HEK293T (cell line): ENCODE results near the gene ENTPD1.
"Not testable (repeated sequence)": the region's sequence is repeated elsewhere in the genome, so short reads cannot be mapped to it uniquely, and the experiment has no call there.

Experiments
- CTCF ChIA-PET: fragments of 350-600 bp; formaldehyde crosslinking; extraction: SDS; loops from one replicate; lab custom pipeline; 2021; ENCODE audit warnings: antibody characterized with exemption, inconsistent platforms; lab: Yijun Ruan, JAX
- POLR2A ChIA-PET: fragments of 350-600 bp; formaldehyde crosslinking; extraction: SDS; loops from one replicate; lab custom pipeline; 2020; ENCODE audit warnings: antibody characterized with exemption, inconsistent platforms; lab: Yijun Ruan, JAX
- DNase-seq: peaks from one replicate; pipeline ENCODE4 v3.0.0; 2012; ENCODE audit warnings: mixed read lengths; ENCODE audit errors: extremely low spot score
- ARNT ChIP-seq: fragments of 450-650 bp; IDR thresholded peaks from 2 replicates; pipeline ENCODE4 v1.6.1; 2017; ENCODE audit warnings: mild to moderate bottlenecking
- BHLHE40 ChIP-seq: fragments of 450-650 bp; IDR thresholded peaks from 2 replicates; pipeline ENCODE4 v1.6.1; 2016; ENCODE audit warnings: mild to moderate bottlenecking, moderate library complexity, borderline replicate concordance
- CTBP1 ChIP-seq: fragments of 450-650 bp; IDR thresholded peaks from 2 replicates; pipeline ENCODE4 v1.6.1; 2016; ENCODE audit warnings: borderline replicate concordance
- ELF4 ChIP-seq: fragments of 450-650 bp; IDR thresholded peaks from 2 replicates; pipeline ENCODE4 v1.6.1; 2017; ENCODE audit warnings: antibody characterized with exemption
- FOXA1 ChIP-seq: fragments of 450-650 bp; IDR thresholded peaks from 2 replicates; pipeline ENCODE4 v1.6.1; 2016; ENCODE audit warnings: mild to moderate bottlenecking
- FOXK2 ChIP-seq: fragments of 450-650 bp; IDR thresholded peaks from 2 replicates; pipeline ENCODE4 v1.6.1; 2016; ENCODE audit warnings: mild to moderate bottlenecking
- FOXM1 ChIP-seq: fragments of 450-650 bp; IDR thresholded peaks from 2 replicates; pipeline ENCODE4 v1.6.1; 2017; ENCODE audit warnings: mild to moderate bottlenecking, borderline replicate concordance
- HDGF ChIP-seq: fragments of 450-650 bp; IDR thresholded peaks from 2 replicates; pipeline ENCODE4 v1.6.1; 2017; ENCODE audit warnings: antibody characterized with exemption, borderline replicate concordance
- L3MBTL2 ChIP-seq: fragments of 450-650 bp; conservative IDR thresholded peaks from 2 replicates; pipeline ENCODE4 v1.6.1; 2016; ENCODE audit warnings: mild to moderate bottlenecking
- LEF1 ChIP-seq: fragments of 450-650 bp; IDR thresholded peaks from 2 replicates; pipeline ENCODE4 v1.6.1; 2017; ENCODE audit warnings: mild to moderate bottlenecking, borderline replicate concordance
- NFRKB ChIP-seq: fragments of 450-650 bp; IDR thresholded peaks from 2 replicates; pipeline ENCODE4 v1.6.1; 2016; ENCODE audit warnings: mild to moderate bottlenecking, moderate library complexity
- SP1 ChIP-seq: fragments of 450-650 bp; IDR thresholded peaks from 2 replicates; pipeline ENCODE4 v1.6.1; 2017
- SUZ12 ChIP-seq: fragments of 450-650 bp; IDR thresholded peaks from 2 replicates; pipeline ENCODE4 v1.6.1; 2016; ENCODE audit warnings: mild to moderate bottlenecking
- TARDBP ChIP-seq: fragments of 450-650 bp; IDR thresholded peaks from 2 replicates; pipeline ENCODE4 v1.6.1; 2016
- ZNF384 ChIP-seq: fragments of 450-650 bp; IDR thresholded peaks from 2 replicates; pipeline ENCODE4 v1.6.1; 2016
- TF ChIP-seq, protein P1 (sequence below): fragments of 450-650 bp; IDR thresholded peaks from 2 replicates; pipeline ENCODE4 v1.6.1; 2016

ENTPD1 gene

DNA sequence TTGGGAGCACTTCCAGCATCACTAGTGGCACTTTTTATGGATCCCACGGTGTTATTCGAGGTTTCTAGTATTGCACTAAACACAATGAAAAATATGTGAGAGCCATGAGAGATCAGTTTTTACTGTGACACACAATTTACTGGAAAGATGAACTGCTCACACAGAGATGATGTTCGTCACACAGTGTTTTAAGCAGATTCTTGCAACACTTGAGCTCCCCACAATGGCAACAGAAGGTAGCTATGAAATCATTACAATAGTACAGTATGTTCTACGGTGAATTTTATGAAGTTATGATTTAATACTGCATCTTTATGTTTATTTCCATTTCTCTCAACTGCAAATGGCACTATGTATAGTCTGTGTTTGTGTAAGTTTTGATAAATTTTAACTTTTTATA lies 27.4 kb upstream of the ENTPD1 start:
- no peak for TF ChIP-seq ELF4
- TF ChIP-seq HDGF = no peak
- no peak for TF ChIP-seq TARDBP
- no peak for TF ChIP-seq L3MBTL2
- no peak for TF ChIP-seq CTBP1
- TF ChIP-seq FOXK2 = no peak
- TF ChIP-seq ARNT = no peak
- TF ChIP-seq FOXM1 = no peak
- no peak for TF ChIP-seq ZNF384
- no peak for TF ChIP-seq BHLHE40
- TF ChIP-seq FOXA1 = no peak
- TF ChIP-seq, protein P1, sequence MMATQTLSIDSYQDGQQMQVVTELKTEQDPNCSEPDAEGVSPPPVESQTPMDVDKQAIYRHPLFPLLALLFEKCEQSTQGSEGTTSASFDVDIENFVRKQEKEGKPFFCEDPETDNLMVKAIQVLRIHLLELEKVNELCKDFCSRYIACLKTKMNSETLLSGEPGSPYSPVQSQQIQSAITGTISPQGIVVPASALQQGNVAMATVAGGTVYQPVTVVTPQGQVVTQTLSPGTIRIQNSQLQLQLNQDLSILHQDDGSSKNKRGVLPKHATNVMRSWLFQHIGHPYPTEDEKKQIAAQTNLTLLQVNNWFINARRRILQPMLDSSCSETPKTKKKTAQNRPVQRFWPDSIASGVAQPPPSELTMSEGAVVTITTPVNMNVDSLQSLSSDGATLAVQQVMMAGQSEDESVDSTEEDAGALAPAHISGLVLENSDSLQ = no peak
- TF ChIP-seq SP1 = no peak
- TF ChIP-seq NFRKB = no peak
- no peak for TF ChIP-seq LEF1
- TF ChIP-seq SUZ12 = no peak
- POLR2A ChIA-PET = no interaction called here
- DNase-seq = no peak
- CTCF ChIA-PET = interaction anchor here (1.4 kb wide), 1 partner anchor 35 kb away, joined by 5 read pairs; the partner anchor contains the start of gene TCTN3

DNA sequence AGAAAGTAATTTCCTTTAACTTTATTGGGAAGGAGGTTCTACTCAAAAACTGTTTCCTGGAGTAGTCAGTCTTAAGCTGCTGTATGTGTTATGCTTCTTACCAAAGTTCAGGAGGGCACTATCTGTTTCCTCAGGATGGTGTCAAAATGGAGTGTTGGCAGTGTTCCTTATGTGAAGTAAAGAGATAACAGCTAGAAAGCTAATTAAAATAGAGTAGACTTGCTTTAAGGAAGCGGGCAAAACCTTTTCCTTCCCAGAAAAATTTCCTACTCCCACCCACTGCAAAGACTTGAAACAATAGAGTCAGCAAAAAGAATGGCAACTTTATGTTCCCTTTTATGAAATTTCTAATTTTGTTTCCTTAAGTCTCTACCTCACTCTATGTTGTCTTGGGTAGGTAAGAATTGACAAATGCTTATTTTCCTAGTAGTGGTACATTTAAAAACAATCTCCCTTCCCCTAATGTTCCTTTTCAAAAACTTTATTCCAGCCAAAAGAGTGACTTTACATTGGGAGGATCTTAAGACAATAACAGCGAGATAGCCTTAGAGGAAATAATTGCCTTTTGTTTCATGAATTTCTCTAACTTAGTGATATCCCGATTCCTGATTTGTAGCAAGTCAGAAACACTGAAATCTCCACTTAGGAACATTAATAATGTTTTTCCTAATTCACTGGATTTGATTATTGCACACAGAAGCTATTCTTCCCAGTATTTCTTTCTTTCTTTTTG lies 26.5 kb upstream of the ENTPD1 start:
- TF ChIP-seq FOXK2 (no peak), CTBP1 (no peak), FOXA1 (no peak), NFRKB (no peak), BHLHE40 (no peak), SP1 (no peak), SUZ12 (no peak), ZNF384 (no peak)
- CTCF ChIA-PET = no interaction called here

DNA sequence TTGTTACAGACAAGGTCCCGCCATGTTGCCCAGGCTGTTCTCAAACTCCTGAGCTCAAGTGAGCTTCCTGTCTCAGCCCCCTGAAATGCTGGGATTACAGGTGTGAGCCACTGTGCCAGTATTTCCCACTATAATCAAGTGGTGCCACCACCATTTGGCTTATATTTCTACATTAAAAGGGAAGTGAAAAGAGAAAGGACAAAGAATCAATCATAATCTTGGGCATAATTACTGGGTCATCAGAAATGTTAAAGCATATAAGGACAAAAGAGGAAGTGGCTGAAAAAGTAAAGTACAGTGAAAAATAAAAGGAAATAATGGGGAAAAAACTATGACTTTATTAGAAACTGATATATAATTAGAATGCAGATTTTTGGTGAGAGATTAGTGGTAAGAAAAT lies 25.7 kb upstream of the ENTPD1 start:
- no peak for DNase-seq

More for the DNA sequence above, 26.5 kb upstream of the ENTPD1 start:
- no peak for DNase-seq
- POLR2A ChIA-PET = no interaction called here

DNA sequence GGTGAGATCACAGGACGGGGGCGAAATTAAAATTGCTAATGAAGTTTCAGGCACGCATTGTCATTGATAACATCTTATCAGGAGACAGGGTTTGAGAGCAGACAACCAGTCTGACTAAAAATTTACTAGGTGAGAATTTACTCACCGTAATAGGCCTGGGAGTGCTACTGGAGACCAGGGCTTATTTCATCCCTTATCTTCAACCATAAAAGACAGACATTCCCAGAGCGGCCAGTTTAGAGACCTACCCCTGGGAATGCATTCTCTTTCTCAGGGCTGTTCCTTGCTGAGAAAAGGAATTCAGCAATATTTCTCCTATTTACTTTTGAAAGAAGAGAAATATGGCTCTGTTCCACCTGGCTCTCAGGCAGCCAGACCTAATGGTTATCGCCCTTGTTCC lies 23.1 kb upstream of the ENTPD1 start:
- CTCF ChIA-PET, POLR2A ChIA-PET, DNase-seq: not testable (repeated sequence)

More for the DNA sequence above, 25.7 kb upstream of the ENTPD1 start:
- TF ChIP-seq ARNT (no peak), ZNF384 (no peak), TARDBP (no peak), SUZ12 (no peak)
- TF ChIP-seq, protein P1 = no peak
- ChIA-PET POLR2A (no interaction called here), CTCF (no interaction called here)

DNA sequence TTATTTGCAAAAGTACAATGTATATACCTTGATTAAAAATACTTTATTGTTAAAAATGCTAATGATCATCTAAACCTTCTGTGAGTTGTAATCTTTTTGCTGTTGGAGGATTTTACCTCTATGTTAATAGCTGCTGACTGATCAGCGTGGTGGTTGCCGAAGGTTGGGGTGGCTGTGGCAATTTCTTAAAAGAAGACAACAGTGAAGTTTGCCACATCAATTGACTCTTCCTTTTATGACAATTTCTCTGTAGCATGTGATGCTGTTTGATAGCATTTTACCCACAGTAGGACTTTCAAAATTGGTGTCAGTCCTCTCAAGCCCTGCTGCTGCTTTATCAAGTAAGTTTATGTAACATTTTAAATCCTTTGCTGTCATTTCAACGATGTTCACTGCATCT lies 16.9 kb upstream of the ENTPD1 start:
- ChIA-PET CTCF (interaction anchor here (0.6 kb wide), 1 partner anchor 40 kb away, joined by 3 read pairs; no protein-coding TSS in a partner anchor), POLR2A (no interaction called here)
- TF ChIP-seq BHLHE40 = no peak
- TF ChIP-seq FOXM1 = no peak
- no peak for TF ChIP-seq FOXA1
- TF ChIP-seq, protein P1 = no peak
- TF ChIP-seq HDGF = no peak
- TF ChIP-seq NFRKB = no peak
- no peak for TF ChIP-seq CTBP1
- no peak for TF ChIP-seq ELF4
- TF ChIP-seq FOXK2 = no peak
- TF ChIP-seq L3MBTL2 = no peak
- no peak for TF ChIP-seq ZNF384
- no peak for TF ChIP-seq LEF1
- no peak for DNase-seq

DNA sequence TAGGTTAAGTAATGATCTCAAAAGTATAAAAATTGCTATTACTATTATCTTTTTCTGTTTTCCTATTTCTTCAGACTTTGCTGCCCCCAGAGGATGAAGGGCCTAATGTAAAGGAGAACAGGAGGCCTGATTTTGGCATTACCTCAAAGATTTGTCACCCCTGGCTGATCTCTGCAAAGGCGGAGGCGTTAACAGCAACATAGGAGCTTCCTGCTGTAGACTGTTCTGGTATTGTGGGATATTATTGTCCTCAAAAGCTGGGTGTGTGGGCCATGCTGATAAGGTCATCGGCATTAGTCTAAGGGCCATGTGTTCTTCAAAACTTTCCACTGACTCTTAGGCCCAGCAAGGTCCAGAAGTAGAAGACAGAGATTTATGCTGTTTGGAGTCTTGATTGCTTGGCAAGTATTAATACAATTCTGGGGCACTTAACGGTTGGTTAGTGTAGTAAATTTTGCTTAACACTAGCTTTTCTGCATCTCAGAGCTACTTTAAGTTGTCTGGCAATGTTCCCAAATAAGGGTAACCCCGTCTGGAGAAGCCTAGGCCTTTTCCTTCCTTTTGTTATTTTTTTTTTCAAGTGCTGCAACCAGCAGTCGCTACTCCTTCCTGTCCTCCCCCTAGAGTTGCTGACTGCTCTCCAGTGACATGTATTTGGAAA lies 14.0 kb upstream of the ENTPD1 start:
- CTCF ChIA-PET = interaction anchor here (0.7 kb wide), 1 partner anchor 65 kb away, joined by 3 read pairs; no protein-coding TSS in a partner anchor
- TF ChIP-seq, protein P1 = no peak
- TF ChIP-seq ZNF384 = no peak
- no peak for TF ChIP-seq ELF4
- no peak for TF ChIP-seq FOXA1
- no peak for TF ChIP-seq SUZ12
- TF ChIP-seq BHLHE40 = no peak
- TF ChIP-seq HDGF = no peak
- TF ChIP-seq CTBP1 = no peak
- no peak for TF ChIP-seq FOXK2
- no peak for DNase-seq
- POLR2A ChIA-PET = no interaction called here
